ENCODE data around the gene PPP1R12B.

DNA sequence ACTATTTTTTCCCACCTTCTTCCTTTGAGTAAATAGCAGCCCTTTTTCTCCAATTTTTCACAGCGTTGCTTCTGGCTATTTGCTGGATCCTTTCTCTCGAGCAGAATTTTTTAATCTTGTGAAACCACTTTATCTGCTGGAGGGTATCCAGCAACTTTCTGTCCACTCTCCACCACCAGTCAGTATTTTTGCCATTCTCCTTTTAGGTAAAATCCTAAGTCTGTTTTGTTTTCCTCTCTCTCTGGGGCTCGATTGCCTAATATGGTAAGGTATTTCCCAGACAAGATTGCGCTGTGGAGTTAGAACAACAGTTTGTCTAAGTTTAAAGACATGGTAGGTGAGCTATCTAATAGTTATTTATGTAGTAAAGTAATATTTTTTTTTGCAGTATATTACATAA is 156.9 kb downstream of the PPP1R12B start:
- TF ChIP-seq, protein P1, sequence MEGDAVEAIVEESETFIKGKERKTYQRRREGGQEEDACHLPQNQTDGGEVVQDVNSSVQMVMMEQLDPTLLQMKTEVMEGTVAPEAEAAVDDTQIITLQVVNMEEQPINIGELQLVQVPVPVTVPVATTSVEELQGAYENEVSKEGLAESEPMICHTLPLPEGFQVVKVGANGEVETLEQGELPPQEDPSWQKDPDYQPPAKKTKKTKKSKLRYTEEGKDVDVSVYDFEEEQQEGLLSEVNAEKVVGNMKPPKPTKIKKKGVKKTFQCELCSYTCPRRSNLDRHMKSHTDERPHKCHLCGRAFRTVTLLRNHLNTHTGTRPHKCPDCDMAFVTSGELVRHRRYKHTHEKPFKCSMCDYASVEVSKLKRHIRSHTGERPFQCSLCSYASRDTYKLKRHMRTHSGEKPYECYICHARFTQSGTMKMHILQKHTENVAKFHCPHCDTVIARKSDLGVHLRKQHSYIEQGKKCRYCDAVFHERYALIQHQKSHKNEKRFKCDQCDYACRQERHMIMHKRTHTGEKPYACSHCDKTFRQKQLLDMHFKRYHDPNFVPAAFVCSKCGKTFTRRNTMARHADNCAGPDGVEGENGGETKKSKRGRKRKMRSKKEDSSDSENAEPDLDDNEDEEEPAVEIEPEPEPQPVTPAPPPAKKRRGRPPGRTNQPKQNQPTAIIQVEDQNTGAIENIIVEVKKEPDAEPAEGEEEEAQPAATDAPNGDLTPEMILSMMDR (conservative IDR thresholded peaks at IDR 0.05 in 1 of 2, IDR thresholded peaks at IDR 0.05 in 1 of 2; ENCODE audit: low read depth in 1 of 2, low read length in 2 of 2) = no peak
- TF ChIP-seq EZH2 (IDR thresholded peaks at IDR 0.05; ENCODE audit: low read length, missing control alignments) = no peak
